HG02798 (cell line): Measurements from ENCODE around the gene NECAB3.

Source experiments
- ATAC-seq: cut with Tn5 transposase; IDR thresholded peaks from one replicate; pipeline ENCODE4 v1.9.1; 2021; ENCODE audit warnings: mild to moderate bottlenecking; ENCODE audit not compliant: unreplicated experiment, poor library complexity

Gene NECAB3

GRCh38 chr20:33679758-33680485 lies 5.7 kb upstream of the NECAB3 start:
- ATAC-seq, result peak; percentile 70

DNA sequence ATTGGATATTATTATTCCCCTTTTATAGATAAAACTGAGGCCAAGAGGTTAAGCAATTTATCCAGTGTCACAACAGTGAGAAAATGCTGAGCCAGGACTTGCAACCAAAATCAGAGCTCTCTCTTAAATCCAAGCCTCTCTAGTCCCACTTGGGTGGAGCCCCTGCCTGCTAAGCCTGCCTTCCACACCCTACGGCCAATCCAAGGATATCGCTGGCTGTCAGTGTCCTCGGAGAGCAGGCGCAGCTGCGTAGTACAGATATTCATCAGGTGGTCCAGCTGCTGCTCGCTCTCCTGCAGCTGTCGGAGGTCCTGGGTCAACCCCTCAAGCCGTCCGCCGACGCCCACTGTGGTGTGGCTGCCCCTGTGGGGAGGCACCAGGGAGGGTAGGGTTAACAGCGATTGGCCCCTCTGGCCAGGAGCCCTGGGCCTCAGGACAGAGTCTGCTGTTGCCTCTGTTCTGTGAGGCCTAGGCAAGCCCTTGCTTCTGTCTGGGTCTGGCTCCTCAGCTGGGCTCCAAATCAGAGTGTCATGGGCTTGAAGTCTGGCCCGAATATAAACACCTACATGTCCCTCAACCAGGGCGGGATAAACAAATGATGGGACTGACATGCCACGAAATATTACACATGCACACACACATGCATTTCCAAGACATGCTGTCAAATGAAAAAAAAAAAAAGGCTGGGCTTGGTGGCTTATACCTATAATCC lies 3.9 kb upstream of the NECAB3 start:
- no peak for ATAC-seq

- ATAC-seq, result no peak
Measured at GRCh38 chr20:33676652-33677645, 2.7 kb upstream of the NECAB3 start.

DNA sequence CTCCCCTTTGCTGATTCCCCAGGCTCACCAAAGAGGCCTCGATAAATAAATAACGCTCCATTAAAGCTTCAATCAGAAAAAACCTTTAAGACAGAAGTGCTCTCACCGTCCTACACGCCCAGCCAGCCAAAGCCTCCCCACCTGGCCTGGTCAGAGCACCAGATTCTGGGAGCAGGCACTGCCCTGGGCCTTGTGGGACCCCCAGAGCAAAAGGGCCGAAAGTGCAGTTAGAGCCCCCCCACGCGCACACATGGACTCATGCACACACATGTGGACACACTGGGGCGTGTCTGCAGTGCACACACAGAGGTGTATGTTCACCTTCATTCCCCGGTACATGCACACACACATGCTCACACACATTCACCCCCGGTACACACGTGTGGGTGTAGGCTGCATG lies 1.9 kb upstream of the NECAB3 start:
- ATAC-seq, result no peak

- no peak for ATAC-seq
Measured at GRCh38 chr20:33675136-33675959, 1.1 kb upstream of the NECAB3 start.

DNA sequence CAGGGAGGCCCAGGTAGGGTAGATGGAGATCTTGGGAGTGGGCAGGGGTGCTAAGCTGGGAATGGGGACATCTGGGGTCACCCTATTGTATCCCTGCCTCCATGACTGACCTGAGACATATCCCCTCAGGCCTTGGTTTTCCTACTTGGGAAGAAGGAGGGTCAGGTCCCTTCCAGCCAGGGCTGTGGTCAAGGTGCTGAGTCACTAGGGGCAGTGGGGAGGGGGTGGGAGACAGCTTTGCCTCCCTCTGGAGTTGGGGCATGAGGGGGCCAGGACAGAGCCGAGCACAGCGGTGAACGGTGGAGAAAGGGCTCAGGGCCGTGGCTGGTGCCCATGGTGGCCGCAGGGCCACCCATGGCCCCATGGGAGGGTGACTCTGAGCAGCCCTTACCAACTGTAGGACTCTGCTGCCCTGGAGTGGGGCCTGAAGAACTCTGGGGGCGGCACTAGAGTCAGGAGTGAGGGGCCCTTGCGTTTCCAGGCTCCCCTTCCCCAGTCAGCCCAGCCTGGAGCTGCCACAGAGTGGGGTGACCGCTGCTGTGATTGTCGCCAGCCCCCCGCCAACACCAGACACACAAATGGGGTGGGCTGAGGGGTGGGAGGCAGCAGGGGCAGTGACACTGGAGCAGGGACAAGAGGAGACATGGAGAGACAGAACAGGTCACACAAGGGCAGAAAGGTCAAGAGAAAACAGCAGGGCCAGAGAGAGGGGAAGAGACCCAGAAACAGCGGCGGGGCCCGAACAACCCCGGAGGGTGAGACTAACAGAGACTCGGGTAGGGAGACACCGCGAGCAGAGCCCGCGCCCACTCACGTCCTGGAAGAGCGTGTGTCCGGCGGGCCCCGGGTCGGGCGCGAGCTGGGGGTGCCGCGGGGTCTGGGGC lies 576 bp downstream of the NECAB3 start:
- no peak for ATAC-seq

- no peak for ATAC-seq
Measured at GRCh38 chr20:33673114-33673409, 1.2 kb downstream of the NECAB3 start.

DNA sequence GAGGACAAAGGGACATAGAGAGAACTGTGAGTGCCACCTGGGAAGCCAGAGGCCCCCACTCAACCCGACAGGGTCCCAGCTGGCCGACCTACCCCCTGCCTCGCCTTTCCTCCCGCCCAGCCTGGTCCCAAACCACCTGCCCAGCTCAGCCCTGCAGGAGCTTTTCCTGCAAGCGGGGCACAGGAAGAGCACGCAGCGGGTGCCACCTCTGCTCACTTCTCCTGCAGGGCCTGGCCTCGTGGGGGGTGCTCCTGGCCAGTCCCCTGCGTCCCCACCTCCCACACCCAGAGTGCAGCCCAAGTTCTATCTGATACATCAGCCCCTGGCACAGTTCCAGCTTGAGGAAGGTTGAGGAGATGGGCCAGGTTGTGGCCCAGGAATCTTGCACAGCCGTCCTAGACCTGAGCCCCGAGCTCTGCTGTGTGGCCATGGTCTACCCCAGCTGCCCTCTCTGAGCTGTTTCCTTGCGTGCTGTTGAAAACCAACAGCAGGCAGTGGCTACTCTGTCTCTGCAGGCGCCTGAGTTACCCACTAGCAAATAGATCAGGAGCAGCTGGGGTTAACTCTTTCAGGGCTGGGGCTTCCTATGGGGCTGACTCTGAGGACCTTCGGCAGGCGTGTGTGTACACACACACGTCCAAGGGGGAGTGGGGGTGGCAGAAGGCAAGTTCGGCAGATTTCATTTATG lies 1.7 kb downstream of the NECAB3 start:
- ATAC-seq, result no peak

DNA sequence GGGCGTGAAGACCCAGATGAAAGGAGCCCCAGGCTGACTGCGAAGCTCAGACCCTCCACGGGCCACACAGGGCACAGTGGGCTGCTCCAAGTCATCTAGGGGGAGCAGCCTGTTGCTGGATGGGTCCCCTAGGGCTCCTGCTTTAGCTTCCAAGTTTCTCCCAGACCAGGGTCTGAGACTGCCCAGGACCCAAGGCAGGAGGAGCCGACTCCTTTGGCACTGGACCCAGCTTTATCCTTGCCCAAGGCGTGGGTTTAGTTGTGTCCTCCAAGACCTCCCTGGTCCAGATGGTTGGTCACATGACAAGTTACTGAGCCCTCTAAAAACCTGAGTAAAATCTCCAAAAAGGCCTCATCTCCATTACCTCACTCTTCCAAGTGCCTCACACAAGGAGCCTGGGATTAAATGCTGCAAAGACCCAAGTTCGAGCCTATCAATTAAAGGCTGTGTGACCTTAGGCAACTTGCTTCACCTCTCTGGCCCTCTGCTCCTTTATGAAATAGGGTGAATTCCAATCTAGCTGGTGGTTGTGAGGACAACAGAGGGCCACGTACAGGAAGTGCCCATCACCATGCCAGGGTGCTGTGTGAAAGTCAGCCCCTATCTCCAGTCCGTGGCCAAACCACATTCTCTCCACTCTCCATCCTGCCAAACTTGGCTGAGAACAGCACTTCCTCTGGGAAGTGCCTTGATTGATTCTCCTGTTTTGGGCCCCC lies 2.5 kb downstream of the NECAB3 start:
- no peak for ATAC-seq

GRCh38 chr20:33670715-33671499 lies 3.3 kb downstream of the NECAB3 start:
- ATAC-seq, result no peak

DNA sequence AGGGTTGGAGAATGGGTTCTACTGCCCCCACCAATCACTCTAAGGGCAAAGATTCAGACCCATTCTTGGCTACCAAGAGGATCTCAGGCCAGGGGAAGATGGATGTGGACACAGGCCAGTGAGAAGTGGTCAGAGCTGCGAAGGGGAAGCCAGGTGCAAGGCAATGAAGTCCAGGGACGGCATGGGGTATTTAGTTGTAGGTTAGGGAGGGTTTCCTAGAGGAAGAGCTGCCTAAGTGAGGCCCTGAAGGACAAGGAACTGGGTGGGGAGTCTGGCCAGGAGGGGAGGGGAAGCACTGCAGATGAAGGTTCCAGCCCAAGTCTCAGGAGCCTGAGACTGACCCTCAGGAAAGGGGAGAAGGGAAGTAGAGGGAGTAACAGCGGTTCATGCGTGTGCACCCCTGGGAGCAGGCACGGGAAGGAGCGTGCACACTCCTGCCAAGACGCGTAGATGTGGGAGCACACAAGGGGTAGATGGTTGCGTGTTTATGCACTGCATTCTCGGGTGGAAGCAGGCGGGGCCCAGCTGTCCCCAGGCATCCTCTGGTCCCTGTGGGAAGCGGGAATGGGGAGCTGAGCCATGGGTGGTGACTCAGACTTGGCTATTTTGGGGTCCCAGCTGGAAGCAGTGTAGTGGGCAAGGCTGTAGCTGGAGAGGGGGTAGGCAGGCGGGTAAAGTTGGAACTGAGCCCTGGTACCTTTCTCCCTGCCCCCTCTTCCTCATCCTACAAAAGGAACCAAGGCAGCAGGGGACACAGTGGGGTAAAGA lies 4.2 kb downstream of the NECAB3 start:
- no peak for ATAC-seq

DNA sequence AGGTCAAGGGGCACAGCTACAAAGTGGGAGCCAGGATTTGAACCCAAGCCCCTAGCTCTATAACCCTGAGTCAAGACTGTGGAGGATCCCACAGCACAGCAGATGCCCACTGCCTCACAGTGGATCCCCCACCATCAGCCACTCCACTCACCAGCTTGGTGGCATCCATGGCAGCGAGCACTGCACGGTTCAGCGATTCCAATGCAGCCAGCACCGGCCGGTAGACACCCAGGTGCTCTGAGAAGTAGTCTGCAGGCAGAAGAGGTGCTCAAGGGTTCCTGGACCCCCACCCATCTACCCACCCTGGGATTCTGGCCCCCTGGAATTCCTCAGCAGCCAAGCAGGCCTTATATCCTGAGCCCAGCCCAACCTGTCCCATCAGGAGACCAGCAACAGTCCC lies 5.0 kb downstream of the NECAB3 start:
- no peak for ATAC-seq

DNA sequence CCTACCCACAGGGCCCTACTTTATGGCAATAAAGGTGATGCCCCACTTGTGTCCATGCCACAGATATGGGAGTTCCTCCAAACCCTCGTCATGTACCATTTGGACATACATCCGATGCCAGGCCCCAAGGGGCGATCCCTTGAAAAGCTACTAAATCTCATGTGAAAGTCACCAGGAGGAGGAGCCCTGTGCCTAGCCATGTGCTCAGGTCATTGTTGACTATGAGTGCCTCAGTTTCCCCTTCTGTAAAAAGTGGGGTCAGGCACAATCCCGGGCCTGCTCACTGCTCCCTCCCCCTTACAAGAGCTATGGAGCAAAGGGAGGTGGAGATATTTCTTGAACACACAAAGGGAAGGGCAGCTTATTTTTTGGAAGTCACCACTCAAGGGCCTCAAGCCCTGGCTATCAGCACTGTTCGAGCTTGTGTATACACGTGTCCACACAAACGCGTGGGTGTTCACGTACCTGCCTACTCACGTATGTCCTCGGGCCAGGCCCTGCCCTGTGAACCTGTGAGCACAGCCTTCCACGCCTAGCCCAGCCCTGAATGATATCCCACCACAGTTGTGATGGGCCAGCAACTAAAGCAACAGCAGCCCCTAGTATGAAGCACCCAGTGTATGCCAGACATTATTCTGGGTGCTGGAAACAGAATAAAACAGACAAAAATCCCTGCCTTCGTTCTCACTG lies 5.6 kb downstream of the NECAB3 start:
- no peak for ATAC-seq

DNA sequence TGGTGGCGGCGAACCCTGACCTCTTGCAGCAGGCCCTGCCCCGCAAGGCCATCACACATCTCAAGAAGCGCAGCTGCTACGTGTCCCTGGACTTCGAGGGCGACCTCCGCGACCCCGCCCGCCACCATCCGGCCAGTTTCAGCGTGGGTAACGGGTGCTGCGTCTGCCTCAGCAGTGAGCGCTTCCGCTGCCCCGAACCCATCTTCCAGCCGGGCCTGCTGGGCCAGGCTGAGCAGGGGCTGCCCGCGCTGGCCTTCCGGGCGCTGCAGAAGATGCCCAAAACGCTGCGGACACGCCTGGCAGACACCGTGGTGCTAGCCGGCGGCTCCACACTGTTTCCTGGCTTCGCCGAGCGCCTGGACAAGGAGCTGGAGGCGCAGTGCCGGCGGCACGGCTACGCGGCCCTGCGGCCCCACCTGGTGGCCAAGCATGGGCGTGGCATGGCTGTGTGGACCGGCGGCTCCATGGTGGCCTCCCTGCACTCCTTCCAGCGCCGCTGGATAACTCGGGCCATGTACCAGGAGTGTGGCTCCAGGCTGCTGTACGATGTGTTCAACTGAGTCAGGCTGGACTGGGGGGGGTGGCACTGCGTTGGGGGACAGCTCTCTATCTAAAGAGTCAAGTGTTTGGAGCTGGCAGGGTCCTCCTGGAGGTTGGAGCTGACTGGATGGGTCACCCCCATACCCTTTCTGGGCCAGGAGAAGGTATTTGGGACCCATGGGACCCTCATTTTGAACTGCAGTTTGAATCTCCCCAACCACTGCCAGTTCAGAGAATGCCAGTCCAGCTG lies 6.4 kb downstream of the NECAB3 start:
- ATAC-seq, result peak; percentile 38

GRCh38 chr20:33667245-33667675 lies 7.0 kb downstream of the NECAB3 start:
- ATAC-seq, result peak; percentile 13
